DMS153 (cell line): ENCODE data around the gene CLCN1.

Experiments
- DNase-seq: peaks from one replicate; lab custom pipeline; 2025; lab: John Stamatoyannopoulos, UW

The CLCN1 gene

DNA sequence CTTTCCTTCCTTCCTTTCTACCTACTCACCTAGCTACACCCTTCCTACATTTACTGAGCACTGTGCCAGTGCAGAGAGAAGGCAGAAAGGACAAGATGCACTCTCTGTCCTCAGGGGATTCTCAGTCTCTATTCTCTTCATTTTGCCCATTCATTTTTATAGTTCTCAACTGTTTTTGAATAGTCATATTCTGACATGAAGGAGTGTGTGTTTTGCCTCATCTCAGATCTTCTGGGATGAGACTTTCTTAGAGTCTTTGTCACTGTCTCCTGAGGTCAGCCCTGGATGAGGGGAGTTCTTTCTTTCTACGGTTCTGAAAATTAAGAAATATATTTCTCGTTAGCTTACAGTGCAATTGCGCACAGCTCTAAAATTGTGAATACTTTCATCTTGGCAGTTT lies 21.3 kb downstream of the CLCN1 start:
- no peak for DNase-seq

DNA sequence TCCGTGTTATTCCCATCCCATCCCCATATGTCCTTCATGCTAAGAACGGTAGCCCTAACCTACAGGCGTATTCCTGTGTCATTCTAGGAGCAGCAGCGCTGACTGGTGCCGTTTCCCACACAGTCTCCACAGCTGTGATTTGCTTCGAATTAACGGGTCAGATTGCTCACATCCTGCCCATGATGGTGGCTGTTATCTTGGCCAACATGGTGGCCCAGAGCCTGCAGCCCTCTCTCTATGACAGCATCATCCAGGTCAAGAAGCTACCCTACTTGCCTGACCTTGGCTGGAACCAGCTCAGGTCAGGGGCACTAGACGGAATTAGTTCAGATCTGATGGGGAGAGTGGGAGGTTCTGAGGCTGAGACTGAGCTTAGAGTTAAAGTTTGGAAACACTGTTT lies 25.9 kb downstream of the CLCN1 start:
- DNase-seq, result no peak

DNA sequence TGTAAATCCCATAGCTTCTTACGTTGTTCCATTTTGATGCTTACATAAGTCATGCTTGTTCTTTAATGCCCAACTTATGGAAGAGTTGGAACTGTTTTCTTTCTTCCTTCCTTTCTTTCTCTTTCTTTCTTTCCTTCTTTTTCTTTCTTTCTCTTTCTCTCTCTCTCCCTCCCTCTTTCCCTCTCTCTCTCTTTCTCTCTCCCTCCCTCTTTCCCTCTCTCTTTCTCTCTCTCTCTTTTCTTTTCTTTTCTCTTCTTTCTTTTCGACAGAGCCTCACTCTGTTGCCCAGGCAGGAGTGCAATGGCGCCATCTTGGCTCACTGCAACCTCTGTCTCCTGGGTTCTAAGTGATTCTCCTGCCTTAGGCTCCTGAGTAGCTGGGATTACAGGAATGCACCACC lies 27.7 kb downstream of the CLCN1 start:
- DNase-seq, result no peak

DNA sequence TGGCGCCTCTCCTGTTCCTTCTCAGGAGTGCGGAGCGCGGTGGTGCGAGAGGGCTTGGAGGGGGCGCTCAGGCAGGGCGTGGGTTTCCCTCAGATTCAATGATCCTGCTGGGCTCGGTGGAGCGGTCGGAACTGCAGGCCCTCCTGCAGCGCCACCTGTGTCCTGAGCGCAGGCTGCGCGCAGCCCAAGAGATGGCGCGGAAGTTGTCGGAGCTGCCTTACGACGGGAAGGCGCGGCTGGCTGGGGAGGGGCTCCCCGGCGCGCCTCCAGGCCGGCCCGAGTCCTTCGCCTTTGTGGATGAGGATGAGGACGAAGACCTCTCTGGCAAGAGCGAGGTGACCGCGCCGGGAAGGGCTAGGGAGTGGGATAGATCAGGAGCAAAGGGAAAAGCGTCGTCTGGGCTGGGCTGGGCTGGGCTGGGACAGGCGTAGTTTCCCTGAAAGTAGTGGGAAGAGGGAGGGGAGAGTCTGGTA lies 29.6 kb downstream of the CLCN1 start:
- DNase-seq, result no peak

DNA sequence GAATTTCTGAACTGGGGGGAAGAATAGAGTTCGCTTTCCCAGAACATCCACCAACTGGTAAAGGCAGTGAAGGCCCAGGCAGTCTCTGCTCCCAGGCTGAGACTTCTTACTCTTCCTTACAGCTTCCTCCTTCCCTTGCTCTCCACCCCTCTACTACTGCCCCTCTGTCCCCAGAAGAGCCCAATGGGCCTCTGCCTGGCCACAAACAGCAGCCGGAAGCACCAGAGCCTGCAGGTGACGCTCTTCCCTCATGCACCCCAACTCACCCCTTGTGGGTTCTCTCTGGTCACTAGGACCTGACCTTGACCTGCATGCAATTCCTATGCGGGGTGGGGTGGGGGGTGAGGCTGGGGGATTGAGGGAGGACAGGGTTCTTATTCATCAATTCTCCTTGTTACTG lies 30.1 kb downstream of the CLCN1 start:
- no peak for DNase-seq

DNA sequence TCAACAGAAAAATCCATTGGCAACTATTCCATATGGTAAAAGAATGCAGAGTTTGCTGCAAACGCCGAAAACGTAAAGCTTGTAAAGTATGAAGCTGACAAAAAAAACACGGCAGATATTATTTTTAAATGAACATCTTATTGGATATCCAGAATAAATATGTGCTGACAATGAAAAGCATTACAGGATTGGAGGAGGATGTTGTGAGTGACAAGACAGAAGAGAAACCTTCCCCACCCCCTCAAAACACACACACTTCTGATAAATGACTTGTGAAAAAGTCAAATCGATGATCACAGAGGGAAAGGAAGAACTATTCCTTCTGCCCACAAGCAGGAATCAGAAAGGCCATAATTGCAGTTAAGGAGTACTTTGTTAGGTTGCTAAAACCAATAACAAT lies 32.0 kb downstream of the CLCN1 start:
- no peak for DNase-seq

DNA sequence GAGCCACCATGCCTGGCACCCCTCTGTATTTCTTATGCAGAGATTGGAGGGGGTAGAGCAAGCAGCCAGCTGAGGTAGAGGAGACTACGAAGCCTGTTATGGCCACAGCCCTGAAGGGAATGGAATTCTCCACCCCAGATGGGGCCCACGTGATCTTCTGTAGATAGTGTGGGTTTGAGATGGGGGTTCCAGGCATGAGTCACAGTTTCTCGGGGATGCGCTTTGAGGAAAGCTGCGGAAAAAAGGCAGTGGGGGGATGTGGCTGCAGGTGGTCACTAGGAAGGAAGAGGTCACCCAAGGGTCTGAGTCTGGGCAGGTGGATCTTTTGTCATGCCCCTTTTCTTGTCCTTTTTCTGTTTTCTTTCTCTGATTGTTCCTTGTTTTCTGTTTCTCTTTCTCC lies 35.1 kb downstream of the CLCN1 start:
- DNase-seq, result no peak

DNA sequence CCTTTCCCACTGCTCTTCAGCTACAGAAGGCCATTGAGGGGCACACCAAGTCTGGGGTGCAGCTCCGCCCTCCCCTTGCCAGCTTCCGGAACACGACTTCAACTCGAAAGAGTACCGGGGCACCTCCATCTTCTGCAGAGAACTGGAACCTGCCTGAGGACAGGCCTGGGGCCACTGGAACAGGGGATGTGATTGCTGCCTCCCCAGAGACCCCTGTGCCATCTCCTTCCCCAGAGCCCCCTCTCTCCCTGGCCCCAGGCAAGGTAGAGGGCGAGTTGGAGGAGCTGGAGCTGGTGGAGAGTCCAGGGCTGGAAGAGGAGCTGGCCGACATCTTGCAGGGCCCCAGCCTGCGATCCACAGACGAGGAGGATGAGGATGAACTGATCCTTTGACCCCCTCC lies 35.7 kb downstream of the CLCN1 start:
- no peak for DNase-seq

DNA sequence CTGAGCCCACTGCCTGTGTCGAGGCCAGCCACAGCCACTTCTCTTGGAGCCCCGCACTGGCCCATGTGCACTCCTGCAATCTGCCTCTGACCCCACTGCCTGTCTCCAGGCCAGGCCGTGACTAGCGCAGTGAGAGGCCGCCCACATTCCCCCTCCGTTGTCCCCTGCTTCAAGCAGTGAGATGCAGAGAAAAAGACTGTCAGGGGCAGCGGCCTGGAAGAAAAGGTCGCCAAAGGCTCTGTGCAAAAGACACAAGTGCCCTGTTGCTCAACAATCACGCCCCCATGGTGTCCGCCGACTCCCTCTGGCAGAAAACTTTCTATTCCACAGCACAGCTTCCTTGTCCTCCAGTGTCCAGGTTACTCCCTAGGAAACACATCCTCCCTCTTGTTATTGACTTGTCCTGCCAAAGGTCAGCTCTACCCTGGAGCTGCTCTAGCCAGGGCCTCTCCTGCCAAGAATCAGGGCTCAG lies 36.7 kb downstream of the CLCN1 start:
- no peak for DNase-seq

DNA sequence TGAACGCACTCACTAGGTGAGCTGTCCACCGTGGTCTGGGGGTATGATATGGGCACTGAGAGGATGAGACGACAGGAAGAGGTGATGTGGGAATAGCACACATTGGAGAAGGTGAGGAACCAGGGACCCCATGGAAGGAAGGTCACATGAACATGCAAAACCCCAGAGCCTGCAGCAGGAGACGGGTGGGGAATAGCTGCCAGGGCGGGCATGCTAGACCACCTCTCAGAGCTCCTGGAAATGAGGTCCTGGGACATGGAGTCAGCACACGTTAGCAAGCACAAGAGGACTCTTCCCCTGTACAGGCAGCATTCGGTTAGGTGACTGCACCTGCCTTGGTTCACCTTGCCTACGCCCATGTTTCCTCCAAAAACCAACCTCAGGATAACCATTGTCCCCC lies 38.5 kb downstream of the CLCN1 start:
- no peak for DNase-seq

DNA sequence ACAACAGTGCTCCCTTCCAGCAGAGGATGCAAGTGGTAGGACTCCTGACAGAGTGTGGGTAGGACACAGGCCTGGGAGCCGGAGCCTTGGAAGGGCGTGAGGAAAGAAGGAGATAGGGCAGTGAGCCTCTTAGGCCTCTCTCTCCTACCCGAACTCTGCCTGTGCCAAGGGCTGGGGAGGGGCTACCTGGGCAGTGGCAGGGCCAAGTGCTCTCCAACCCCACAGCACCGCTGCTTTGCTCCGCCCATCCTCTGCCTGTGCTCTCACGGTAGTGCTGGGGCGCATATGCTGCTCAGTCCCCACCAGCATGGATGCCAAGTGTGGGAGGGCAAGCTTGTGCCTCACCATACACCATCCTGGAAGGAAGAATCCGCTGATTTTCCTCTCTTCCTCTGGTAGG lies 39.1 kb downstream of the CLCN1 start:
- no peak for DNase-seq

DNA sequence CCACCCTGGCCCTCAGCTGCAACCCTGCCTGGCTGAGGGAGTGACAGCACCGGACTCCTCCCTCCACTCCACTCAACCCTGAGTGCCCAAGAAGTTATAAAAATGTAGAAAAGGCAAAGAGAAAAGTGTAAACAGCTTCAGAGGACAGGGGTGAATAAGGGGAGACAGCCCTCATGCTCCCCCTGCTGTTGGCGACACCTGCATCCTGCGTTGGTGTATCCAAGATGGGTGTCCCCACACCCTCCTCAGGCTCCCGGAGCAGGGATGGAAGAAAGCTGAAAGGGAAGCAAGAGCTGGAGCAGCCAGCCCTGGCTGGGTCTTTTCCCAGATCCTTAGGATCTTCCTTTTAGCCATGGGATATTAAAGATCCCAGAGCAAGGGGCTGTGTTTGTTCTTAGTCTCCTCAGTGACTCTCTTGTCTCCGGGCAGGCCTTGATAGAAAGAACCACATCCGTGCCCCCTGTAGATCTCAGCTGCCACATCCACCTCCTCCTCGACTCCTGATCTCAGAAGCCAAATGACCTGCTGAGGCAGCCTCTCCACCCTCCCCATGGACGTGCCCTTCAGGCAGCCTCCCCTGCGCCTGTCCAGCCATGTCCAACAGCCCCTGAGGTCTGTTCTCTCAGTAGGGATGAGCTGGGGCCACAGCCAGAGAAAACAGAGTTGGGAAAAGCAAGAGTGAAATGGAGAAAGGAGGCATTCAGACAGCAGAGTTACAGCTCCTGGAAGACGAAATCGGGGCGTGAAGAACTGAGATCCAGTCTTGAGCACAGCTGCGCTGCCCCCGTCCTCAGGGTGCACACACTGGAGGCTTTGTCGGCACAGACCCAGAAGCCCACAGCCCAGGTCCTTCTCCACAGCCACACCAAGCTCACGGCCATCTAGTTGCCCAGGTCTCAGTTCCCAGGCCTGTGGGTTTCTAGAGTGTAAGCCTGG lies 39.8 kb downstream of the CLCN1 start:
- no peak for DNase-seq

DNA sequence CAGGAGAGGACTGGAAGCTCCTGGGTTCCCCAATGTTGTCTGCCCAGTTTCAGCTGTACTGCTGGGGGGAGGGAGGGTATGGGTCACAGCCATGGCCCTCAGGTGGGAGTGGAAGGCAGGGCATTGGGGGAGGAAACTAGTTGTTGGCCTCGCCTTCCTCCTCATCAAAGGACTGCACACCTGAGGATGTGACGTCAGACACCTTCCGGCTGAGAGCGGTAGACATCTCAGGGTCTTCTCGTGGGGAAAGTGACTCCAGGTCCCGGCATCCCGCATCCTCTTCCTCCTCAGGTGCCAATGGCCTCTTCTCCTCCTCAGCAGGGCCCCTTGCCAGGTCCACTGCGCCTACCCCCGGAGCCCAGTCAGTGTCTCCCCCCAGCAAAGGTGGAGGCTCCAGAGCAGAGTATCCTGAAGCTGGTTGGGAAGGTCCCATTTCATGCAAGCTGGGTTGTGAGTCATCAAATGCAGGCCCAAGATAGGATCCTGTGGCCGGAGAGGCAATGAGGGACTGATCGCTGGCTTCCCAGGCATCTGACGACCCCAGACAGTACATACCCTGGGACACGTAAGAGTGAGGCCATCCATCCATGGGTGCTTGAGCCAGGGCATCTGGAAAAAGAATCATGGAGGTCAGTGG lies 40.6 kb downstream of the CLCN1 start:
- DNase-seq, result no peak

DNA sequence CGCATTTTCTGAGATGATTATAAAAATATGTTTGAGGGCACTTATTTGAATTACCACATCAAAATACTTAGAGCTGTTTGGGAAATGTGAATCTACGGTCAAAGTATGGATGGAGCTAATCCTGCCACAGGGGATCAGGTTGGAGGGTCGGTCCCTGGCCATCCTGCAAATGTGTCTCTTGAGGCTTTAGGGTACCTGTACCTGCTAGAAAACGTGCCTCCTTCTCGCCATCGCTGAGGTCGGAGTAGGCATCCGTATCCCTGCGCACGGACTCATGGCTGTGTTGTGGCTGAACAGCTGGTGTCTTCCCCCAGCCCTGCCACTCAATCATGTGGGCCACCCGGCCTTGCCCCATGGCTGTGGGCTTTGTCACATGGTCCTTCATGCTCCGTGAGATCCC lies 42.7 kb downstream of the CLCN1 start:
- DNase-seq, result no peak

DNA sequence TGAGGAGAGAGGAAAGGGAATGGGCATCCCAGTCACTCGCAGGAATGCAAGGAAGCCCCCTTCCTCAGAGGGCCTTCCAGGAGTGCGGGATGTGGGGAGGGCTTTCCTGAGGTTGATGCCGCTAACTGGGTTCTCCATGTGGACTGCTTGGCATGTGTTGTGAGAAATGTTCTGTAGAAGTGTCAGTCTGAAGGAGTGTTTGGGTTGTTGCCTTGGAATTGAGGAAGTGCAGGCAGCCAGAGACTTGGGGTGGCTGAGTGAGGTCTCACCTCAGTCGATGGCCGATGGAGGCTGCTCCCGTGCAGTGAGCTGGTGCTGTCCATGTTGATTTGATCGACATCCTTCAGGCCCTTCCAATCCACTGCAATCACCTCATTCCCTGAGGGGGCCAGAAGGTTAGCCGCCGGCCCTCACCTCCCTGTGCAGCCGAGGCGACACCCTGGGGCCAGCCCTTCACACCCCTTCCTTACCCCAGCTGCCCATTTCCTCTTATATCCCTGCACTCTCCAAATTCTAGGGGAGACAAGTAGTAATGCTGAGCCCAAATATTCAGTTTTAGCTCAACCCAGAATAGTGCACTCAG lies 44.0 kb downstream of the CLCN1 start:
- DNase-seq, result no peak

DNA sequence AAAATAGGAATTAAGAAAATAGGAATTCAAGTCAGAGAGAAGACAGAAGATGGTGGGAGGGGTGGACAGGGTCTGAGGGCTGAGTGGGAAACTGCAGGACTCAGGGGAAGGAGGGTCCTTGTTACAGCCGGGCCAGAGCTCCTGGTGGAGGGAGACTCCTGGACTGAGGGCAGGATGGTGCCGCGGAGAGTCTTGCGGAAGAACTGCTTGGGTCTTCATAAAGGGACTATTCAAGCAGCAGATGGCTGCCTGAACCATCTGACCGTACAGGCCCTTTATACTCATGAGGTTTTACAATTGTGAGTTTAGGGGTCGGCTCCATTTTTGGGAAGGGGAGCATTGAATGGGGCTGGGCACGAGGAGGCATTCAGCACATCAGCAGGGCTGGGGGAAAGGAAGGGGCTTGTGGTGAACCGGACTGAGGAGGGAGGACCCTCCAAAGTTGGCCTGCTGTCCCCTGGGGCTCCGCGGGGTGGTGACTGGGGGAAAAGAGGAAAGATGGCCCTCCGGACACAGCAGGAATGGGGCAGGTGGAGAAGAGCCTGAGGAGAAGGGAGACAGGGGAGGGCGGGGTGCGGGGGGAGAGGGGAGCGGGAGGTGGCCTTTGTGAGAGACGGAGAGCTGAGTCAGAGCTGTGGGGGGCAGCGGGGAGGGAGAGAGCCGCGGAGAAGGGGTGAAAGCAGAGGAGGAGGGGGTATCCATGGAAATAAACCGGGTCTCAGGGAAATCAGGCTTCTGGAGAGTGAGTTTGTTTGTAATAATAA lies 45.1 kb downstream of the CLCN1 start:
- no peak for DNase-seq

DNA sequence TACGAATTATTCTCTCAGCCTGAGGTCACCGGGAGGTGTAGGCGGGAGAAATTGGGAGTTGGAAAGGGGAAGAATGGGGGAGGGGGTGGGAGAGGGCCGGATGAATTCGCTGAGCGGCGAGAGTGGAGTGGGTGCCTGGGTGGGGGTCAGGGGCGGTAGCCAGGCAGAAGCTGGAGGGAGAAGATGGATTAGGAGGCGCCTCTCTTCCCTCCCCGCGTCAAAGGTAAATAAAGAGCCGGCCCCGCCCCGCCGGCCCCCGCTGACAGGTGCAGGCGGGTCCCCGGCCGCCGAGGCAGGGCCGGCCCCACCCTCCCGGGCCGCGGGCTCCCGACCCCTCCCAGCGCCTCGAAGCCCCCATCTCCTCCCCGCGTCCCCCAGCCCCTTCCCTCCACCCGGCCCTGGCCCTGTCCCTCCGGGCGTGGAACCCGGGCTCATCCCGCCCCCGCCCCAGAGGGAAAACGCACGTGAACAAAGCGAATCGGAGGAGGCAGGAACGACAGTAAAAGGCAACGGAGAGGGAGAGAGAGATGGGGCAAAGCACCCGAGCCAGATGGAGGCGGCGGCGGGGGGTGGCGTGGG lies 45.7 kb downstream of the CLCN1 start:
- no peak for DNase-seq

DNA sequence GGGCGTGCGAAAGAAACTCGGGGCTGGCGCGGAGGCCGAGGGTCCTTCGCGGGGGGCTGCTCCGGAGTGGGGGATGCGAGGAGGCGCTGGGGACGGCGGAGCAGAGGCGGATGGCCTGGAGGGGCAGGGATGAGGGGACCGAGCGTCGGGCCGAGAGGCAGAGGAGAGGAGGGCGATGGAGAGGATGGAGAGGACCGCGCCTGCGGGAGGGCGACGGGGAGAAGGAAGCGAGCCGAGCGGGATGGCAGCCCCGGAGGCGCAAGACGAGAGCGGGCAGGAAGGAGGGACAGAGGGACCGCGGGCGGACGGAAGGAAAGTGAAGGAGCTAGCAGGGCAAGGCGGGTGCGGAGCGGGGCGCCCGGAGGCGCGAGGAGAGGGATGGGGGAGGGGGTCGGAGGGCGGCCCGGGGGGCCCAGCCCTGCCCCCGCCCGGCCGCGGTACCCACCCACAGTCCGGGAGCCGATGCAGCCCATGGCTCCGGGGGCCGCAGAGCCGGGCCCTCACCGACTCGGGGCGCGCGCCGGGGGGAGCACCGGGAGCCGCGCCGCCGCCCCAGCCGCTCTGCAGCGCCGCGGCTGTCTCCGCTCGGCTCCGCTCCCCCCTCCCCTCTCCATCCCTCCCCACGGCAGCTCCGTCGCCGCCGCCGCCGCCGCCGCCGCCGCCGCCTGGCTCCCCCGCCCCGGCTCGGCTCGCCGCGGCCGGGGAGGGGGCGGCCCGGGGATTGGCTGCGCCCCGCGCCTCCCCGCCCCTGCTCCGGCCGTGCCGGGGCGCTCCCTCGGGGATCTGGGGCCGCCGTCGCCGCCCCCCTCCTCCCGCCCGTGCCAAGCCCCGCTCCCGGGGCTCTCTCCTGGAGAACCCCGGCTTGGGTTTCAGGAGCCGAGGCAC lies 46.5 kb downstream of the CLCN1 start, which contains the start of gene FAM131B:
Gene FAM131B (minus strand): TSS at position 583 of the 885 bp plus-strand sequence. CDS start 110 bp downstream, at position 473.
- no peak for DNase-seq

DNA sequence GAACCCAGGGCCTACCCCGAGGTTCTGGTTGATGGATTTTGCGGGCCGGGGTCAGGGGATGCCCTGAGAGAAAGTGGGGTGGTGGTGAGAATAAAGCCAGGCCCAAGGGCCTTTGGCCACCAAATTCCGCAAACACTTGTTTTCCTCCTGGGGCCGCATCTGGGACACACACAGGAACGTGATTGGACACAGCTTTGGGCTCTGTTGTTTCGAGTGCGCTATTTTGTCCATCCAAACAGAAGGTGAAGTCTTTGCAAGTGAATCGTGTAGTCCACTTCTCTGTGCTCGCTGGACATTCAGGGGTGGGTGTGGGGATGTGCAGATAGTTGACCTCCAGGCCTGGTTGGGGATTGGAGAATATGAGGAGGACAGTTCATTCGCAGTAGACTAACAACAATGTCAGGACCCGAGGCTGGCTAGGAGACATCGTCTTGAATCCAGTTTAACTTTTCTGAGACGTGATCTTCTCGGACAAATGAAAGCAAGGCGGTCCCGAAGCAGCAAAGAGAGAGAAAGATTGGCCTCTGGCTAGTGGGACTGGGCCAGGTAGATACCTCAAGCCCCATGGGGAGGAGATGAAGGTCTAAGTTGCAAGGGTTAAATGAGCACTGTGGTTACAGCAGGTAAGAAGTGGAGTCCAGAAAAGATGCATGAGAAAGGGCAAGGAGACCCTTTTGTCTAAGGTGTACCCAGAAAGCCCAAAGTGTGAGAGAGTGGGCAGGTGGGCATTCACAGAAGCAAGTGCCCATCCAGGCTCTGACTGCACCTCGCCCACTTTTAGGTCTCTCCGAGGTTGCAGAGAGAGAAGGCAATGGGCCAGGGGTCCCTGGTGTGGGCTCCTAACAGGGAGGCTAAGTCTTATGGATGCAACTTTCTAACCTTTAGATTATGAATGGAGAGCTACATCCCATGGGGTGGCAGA lies 47.4 kb downstream of the CLCN1 start:
- no peak for DNase-seq

DNA sequence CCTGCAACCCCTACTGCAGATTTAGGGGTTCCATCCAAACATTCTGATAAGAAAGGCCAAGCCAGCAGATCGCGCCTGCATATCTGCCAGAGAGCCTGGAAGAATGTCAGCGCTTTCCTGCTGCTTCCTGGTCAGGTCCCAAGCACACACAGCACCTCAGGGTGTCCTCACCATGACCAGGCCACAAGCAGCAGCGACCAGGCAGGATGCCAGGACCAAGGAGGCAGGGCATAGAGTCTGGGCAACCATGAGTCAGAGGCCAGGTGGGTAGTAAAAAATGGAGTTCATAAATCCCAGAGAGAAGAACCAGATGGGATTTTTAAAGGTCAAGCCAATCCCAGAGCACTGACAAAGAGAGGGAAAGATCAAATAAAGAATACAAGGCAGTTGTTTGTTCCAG lies 52.1 kb downstream of the CLCN1 start:
- DNase-seq, result no peak
